HCT116 (cell line): ENCODE data around the gene SUGCT. TPM values are rescaled to one million over a fixed set of nuclear protein-coding genes. Genes with fewer than 3 reads are reported as not detected.

Source experiments
- ATAC-seq: fragments of 200-7000 bp; cut with Tn5 transposase; 2 replicates; pipeline ENCODE4 v1.9.1; 2020; ENCODE audit warnings: mild to moderate bottlenecking, moderate library complexity
- BruUV-seq: library from RNA; stranded (reverse); fragments of 400-500 nt; replicated peaks from 2 replicates; lab custom pipeline; 2021; lab: Mats Ljungman, UMichigan
- CTCF ChIA-PET: fragments of 300-600 bp; sonication (Branson Sonifier 250); formaldehyde crosslinking; loops from one replicate; lab custom pipeline; 2021; ENCODE audit warnings: antibody characterized with exemption; lab: Charles Lee
- POLR2A ChIA-PET: fragments of 300-600, 350-600 bp; sonication (Branson Sonifier 250); formaldehyde crosslinking; loops from one replicate; lab custom pipeline; 2021; ENCODE audit warnings: antibody characterized with exemption; lab: Charles Lee
- RAD21 ChIA-PET, 2 experiments: fragments of 300-600 bp; sonication (Branson Sonifier 250); formaldehyde crosslinking; loops; one replicate each; lab custom pipeline; 2023; ENCODE audit warnings: low total read pairs in 2 of 2; ENCODE audit not compliant: uncharacterized antibody in 2 of 2, unreplicated experiment in 2 of 2, low non-redundant PET in 1 of 2; lab: Charles Lee
- DNase-seq: peaks from one replicate; pipeline ENCODE4 v3.0.0-alpha.2; 2010; ENCODE audit warnings: low read depth, low spot score
- H2AFZ ChIP-seq: fragments of 200-600 bp; shearing (Covaris generic), sonication (generic); 2 replicates; pipeline ENCODE4 v1.6.1; 2017; ENCODE audit warnings: low read depth, mixed run types, mixed read lengths, antibody characterized with exemption, low read length; ENCODE audit not compliant: poor library complexity, severe bottlenecking
- H3K27ac ChIP-seq: 2 replicates; pipeline ENCODE4 v1.5.1; 2012; ENCODE audit warnings: low read depth, low read length
- H3K27me3 ChIP-seq: fragments of 200-600 bp; sonication (generic); 2 replicates; pipeline ENCODE4 v1.6.1; 2016; ENCODE audit warnings: mixed run types, low read length, mixed read lengths; ENCODE audit not compliant: insufficient read depth
- H3K36me3 ChIP-seq, 2 experiments: fragments of 200-500 bp in 1 of 2; fragments of 200-600 bp in 1 of 2; sonication (Bioruptor generic) in 1 of 2; sonication (generic) in 1 of 2; 2 replicates each; pipeline versions ENCODE4 v1.5.1 to v1.6.1; 2014 to 2016; ENCODE audit warnings: low read length in 2 of 2, inconsistent platforms in 1 of 2, mixed read lengths in 1 of 2, mixed run types in 1 of 2; ENCODE audit not compliant: insufficient read depth in 2 of 2, control insufficient read depth in 1 of 2
- H3K4me1 ChIP-seq, 2 experiments: fragments of 200-600 bp in 1 of 2; sonication (generic) in 1 of 2; 2 replicates each; pipeline versions ENCODE4 v1.5.1 to v1.6.1; 2012 to 2017; ENCODE audit warnings: low read length in 2 of 2, inconsistent platforms in 1 of 2, mild to moderate bottlenecking in 1 of 2, mixed read lengths in 1 of 2, mixed run types in 1 of 2, moderate library complexity in 1 of 2; ENCODE audit not compliant: insufficient read depth in 2 of 2, control insufficient read depth in 1 of 2
- H3K4me2 ChIP-seq: fragments of 200-600 bp; sonication (generic); 2 replicates; pipeline ENCODE4 v1.6.1; 2017; ENCODE audit warnings: mixed run types, low read length, mixed read lengths
- H3K4me3 ChIP-seq, 2 experiments: fragments of 200-600 bp in 1 of 2; sonication (generic) in 1 of 2; replicated peaks in 1 of 2; 2 replicates each; pipeline ENCODE4 v1.5.1; 2011 to 2016; ENCODE audit warnings: low read length in 2 of 2, control low read depth in 1 of 2, low read depth in 1 of 2, mild to moderate bottlenecking in 1 of 2, mixed read lengths in 1 of 2, mixed run types in 1 of 2
- H3K79me2 ChIP-seq: fragments of 200-600 bp; sonication (generic); 2 replicates; pipeline ENCODE4 v1.6.1; 2017; ENCODE audit warnings: mild to moderate bottlenecking, mixed run types, low read length, moderate library complexity, mixed read lengths; ENCODE audit not compliant: insufficient read depth
- H3K9ac ChIP-seq: fragments of 200-600 bp; sonication (generic); 2 replicates; pipeline ENCODE4 v1.6.1; 2016; ENCODE audit warnings: low read length, mixed read lengths
- H3K9me2 ChIP-seq: fragments of 200-600 bp; sonication (generic), shearing (Covaris generic); 2 replicates; pipeline ENCODE4 v1.6.1; 2017; ENCODE audit warnings: mixed run types, mild to moderate bottlenecking, moderate library complexity; ENCODE audit not compliant: insufficient read depth
- H3K9me3 ChIP-seq, 2 experiments: fragments of 200-500 bp in 1 of 2; fragments of 200-600 bp in 1 of 2; sonication (Bioruptor generic) in 1 of 2; sonication (generic) in 1 of 2; 2 replicates each; pipeline ENCODE4 v1.6.1; 2014 to 2017; ENCODE audit warnings: low read length in 2 of 2, mixed read lengths in 2 of 2, inconsistent platforms in 1 of 2, low read depth in 1 of 2, mild to moderate bottlenecking in 1 of 2, mixed run types in 1 of 2, moderate library complexity in 1 of 2; ENCODE audit not compliant: control insufficient read depth in 1 of 2, insufficient read depth in 1 of 2
- H4K20me1 ChIP-seq: fragments of 200-600 bp; sonication (generic), shearing (Covaris generic); 2 replicates; pipeline ENCODE4 v1.6.1; 2017; ENCODE audit warnings: mixed run types, mild to moderate bottlenecking, moderate library complexity; ENCODE audit not compliant: insufficient read depth
- CBX3 ChIP-seq: IDR thresholded peaks from 2 replicates; pipeline ENCODE4 v1.6.1; 2012; ENCODE audit warnings: low read depth
- ELF1 ChIP-seq: IDR thresholded peaks from 2 replicates; pipeline ENCODE4 v1.6.1; 2012; ENCODE audit warnings: low read depth, borderline replicate concordance
- EZH2 ChIP-seq: fragments of 200-600 bp; sonication (generic); IDR thresholded peaks from 2 replicates; pipeline ENCODE4 v1.6.1; 2017; ENCODE audit warnings: antibody characterized with exemption, mixed run types
- FOSL1 ChIP-seq: IDR thresholded peaks from 2 replicates; pipeline ENCODE4 v1.6.1; 2012; ENCODE audit warnings: low read depth
- MAX ChIP-seq: IDR thresholded peaks from 2 replicates; pipeline ENCODE4 v1.6.1; 2012
- POLR2A ChIP-seq: IDR thresholded peaks from 2 replicates; pipeline ENCODE4 v1.7.0; 2011; ENCODE audit warnings: borderline replicate concordance; ENCODE audit not compliant: insufficient read depth, insufficient read length; ENCODE audit errors: extremely low read depth
- POLR2AphosphoS5 ChIP-seq: IDR thresholded peaks from 2 replicates; pipeline ENCODE4 v1.6.1; 2011; ENCODE audit warnings: mild to moderate bottlenecking, low read depth, low read length, moderate library complexity
- SIN3A ChIP-seq: IDR thresholded peaks from 2 replicates; pipeline ENCODE4 v1.6.1; 2012; ENCODE audit warnings: low read depth
- SP1 ChIP-seq: IDR thresholded peaks from 2 replicates; pipeline ENCODE4 v1.6.1; 2012; ENCODE audit warnings: low read depth
- SRF ChIP-seq: IDR thresholded peaks from 2 replicates; pipeline ENCODE4 v1.6.1; 2012; ENCODE audit warnings: low read depth
- TCF7L2 ChIP-seq: IDR thresholded peaks from 2 replicates; pipeline ENCODE4 v1.7.0; 2011; ENCODE audit warnings: borderline replicate concordance, inconsistent platforms; ENCODE audit not compliant: insufficient read depth, insufficient read length; ENCODE audit errors: extremely low read depth
- ZBTB33 ChIP-seq: IDR thresholded peaks from 2 replicates; pipeline ENCODE4 v1.6.1; 2011; ENCODE audit warnings: mild to moderate bottlenecking, low read length, moderate library complexity; ENCODE audit not compliant: insufficient replicate concordance; ENCODE audit errors: extremely low read depth
- ZFX ChIP-seq: fragments of 450-650 bp; IDR thresholded peaks from 2 replicates; pipeline ENCODE4 v1.6.1; 2017
- ZNF274 ChIP-seq: fragments of 200-500 bp; sonication (Bioruptor generic); IDR thresholded peaks from 2 replicates; pipeline ENCODE4 v1.6.1; 2014; ENCODE audit warnings: mild to moderate bottlenecking, low read depth, low read length, inconsistent platforms
- intact Hi-C: fragments of 100-400 bp; cut with micrococcal nuclease; formaldehyde crosslinking; loops from 2 replicates; pipeline ENCODE4 v1.10.0; 2022
- total RNA-seq: library from RNA; stranded (reverse); gene quantifications from one replicate; pipeline ENCODE4 v1.2.1, GENCODE V29; 2021; ENCODE audit not compliant: unreplicated experiment
- TF ChIP-seq, protein P1 (sequence below): IDR thresholded peaks from 2 replicates; pipeline ENCODE4 v1.6.1; 2012; ENCODE audit warnings: low read depth

SUGCT gene
- total RNA-seq, 1 experiment from 2014 or later, result 4.4 TPM

DNA sequence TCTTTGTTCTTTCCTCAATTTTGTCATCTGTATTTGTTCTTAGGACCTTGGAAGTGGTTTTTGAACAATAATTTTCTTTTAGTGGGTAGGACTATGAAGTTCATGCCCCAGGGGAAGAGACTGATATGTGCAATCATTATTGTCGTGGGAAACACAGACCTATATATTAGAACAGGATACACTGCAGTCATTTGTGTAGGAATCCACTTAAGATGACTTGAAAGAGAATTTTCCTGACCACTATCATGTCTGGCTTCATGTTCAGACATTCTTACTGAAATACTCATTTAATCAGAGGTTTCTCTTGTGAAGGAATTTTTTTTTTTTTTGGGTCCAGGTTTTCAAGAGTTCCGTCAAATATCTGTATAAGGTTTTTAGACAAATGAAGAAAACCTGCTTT lies 163.6 kb downstream of the SUGCT start:
- no peak for DNase-seq
- H3K4me2 ChIP-seq, result no peak overlapping the region
- no peaks in the 10 kb centered on the region for H3K9me3 ChIP-seq
- H3K9me2 ChIP-seq, result no peaks in the 10 kb centered on the region
- H3K4me3 ChIP-seq, result no peak overlapping the region
- H3K36me3 ChIP-seq, result no peaks in the 10 kb centered on the region
- no peak overlapping the region for H3K27ac ChIP-seq
- ChIA-PET POLR2A (no interaction called here), CTCF (no interaction called here), RAD21 (no interaction called here)
- no TSS peak for BruUV-seq
- no peak overlapping the region for H2AFZ ChIP-seq
- TF ChIP-seq ZNF274, result no peak
- no peak for TF ChIP-seq MAX
- no peak for TF ChIP-seq FOSL1
- TF ChIP-seq, protein P1, sequence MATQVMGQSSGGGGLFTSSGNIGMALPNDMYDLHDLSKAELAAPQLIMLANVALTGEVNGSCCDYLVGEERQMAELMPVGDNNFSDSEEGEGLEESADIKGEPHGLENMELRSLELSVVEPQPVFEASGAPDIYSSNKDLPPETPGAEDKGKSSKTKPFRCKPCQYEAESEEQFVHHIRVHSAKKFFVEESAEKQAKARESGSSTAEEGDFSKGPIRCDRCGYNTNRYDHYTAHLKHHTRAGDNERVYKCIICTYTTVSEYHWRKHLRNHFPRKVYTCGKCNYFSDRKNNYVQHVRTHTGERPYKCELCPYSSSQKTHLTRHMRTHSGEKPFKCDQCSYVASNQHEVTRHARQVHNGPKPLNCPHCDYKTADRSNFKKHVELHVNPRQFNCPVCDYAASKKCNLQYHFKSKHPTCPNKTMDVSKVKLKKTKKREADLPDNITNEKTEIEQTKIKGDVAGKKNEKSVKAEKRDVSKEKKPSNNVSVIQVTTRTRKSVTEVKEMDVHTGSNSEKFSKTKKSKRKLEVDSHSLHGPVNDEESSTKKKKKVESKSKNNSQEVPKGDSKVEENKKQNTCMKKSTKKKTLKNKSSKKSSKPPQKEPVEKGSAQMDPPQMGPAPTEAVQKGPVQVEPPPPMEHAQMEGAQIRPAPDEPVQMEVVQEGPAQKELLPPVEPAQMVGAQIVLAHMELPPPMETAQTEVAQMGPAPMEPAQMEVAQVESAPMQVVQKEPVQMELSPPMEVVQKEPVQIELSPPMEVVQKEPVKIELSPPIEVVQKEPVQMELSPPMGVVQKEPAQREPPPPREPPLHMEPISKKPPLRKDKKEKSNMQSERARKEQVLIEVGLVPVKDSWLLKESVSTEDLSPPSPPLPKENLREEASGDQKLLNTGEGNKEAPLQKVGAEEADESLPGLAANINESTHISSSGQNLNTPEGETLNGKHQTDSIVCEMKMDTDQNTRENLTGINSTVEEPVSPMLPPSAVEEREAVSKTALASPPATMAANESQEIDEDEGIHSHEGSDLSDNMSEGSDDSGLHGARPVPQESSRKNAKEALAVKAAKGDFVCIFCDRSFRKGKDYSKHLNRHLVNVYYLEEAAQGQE, result no peak
- TF ChIP-seq TCF7L2, result no peak
- TF ChIP-seq SIN3A, result no peak
- TF ChIP-seq SP1, result no peak
- no peak for TF ChIP-seq POLR2A
- no peak for TF ChIP-seq ZFX
- no peak for TF ChIP-seq ELF1
- no peak for TF ChIP-seq ZBTB33
- TF ChIP-seq CBX3, result no peak
- TF ChIP-seq SRF, result no peak
- TF ChIP-seq POLR2AphosphoS5, result no peak
- TF ChIP-seq EZH2, result no peak
- no peaks in the 10 kb centered on the region for H3K4me1 ChIP-seq
- no peaks in the 10 kb centered on the region for H3K27me3 ChIP-seq
- no peaks in the 10 kb centered on the region for H4K20me1 ChIP-seq
- intact Hi-C loops, result no loop called here
- H3K79me2 ChIP-seq, result no peaks in the 10 kb centered on the region
- ATAC-seq, result no peak
- H3K9ac ChIP-seq, result no peak overlapping the region
